GM23338 (cell line): ENCODE data around the gene ABHD17A. TPM values are rescaled to one million over a fixed set of nuclear protein-coding genes. Genes with fewer than 3 reads are reported as not detected.

Experiments
- ATAC-seq: fragments of 200-7000 bp; cut with Tn5 transposase; 3 replicates; pipeline ENCODE4 v1.9.1; 2020
- DNase-seq: peaks from one replicate; pipeline ENCODE4 v3.0.0-alpha.2; 2015; ENCODE audit warnings: low spot score
- H2AFZ ChIP-seq: fragments of 200-600 bp; sonication (generic); 2 replicates; pipeline ENCODE4 v1.8.0; 2016; ENCODE audit warnings: antibody characterized with exemption, mild to moderate bottlenecking, moderate library complexity
- H3F3A ChIP-seq: fragments of 200-600 bp; sonication (generic); replicated peaks from 2 replicates; pipeline ENCODE4 v1.8.0; 2017; ENCODE audit warnings: antibody characterized with exemption, mixed run types, low read depth
- H3K27ac ChIP-seq: fragments of 200-600 bp; sonication (generic); 2 replicates; pipeline ENCODE4 v1.6.1; 2016; ENCODE audit warnings: low read depth
- H3K27me3 ChIP-seq: fragments of 200-600 bp; sonication (generic); 2 replicates; pipeline ENCODE4 v1.8.0; 2016; ENCODE audit warnings: mild to moderate bottlenecking, mixed run types, moderate library complexity; ENCODE audit not compliant: insufficient read depth
- H3K36me3 ChIP-seq: fragments of 200-600 bp; sonication (generic); 2 replicates; pipeline ENCODE4 v1.8.0; 2016; ENCODE audit warnings: mild to moderate bottlenecking; ENCODE audit not compliant: insufficient read depth
- H3K4me1 ChIP-seq: fragments of 200-600 bp; sonication (generic); 2 replicates; pipeline ENCODE4 v1.8.0; 2016; ENCODE audit warnings: mild to moderate bottlenecking, moderate library complexity; ENCODE audit not compliant: insufficient read depth
- H3K4me2 ChIP-seq: fragments of 200-600 bp; sonication (generic); 2 replicates; pipeline ENCODE4 v1.7.1; 2017; ENCODE audit warnings: mixed run types
- H3K4me3 ChIP-seq: fragments of 200-600 bp; sonication (generic); 2 replicates; pipeline ENCODE4 v1.6.1; 2016; ENCODE audit warnings: mixed run types
- H3K79me2 ChIP-seq: fragments of 200-600 bp; sonication (generic); replicated peaks from 2 replicates; pipeline ENCODE4 v1.8.0; 2017; ENCODE audit warnings: mild to moderate bottlenecking; ENCODE audit not compliant: insufficient read depth
- H3K9me2 ChIP-seq: fragments of 200-600 bp; sonication (generic); 2 replicates; pipeline ENCODE4 v1.8.0; 2017; ENCODE audit not compliant: insufficient read depth
- H4K20me1 ChIP-seq: fragments of 200-600 bp; sonication (generic); replicated peaks from 2 replicates; pipeline ENCODE4 v1.8.0; 2017; ENCODE audit warnings: mild to moderate bottlenecking; ENCODE audit not compliant: insufficient read depth
- H3K27ac Mint-ChIP-seq: 2 replicates; pipeline ENCODE4 v1.8.0; 2020; ENCODE audit warnings: inconsistent platforms, mild to moderate bottlenecking, moderate library complexity, mixed read lengths
- H3K27me3 Mint-ChIP-seq: 3 replicates; pipeline ENCODE4 v1.8.0; 2022; ENCODE audit warnings: low read depth, mild to moderate bottlenecking, moderate library complexity, mixed read lengths, inconsistent platforms; ENCODE audit not compliant: insufficient read depth, poor library complexity
- H3K36me3 Mint-ChIP-seq: 3 replicates; pipeline ENCODE4 v1.8.0; 2021; ENCODE audit warnings: low read depth, mild to moderate bottlenecking, inconsistent platforms, moderate library complexity, mixed read lengths
- H3K4me1 Mint-ChIP-seq: 3 replicates; pipeline ENCODE4 v1.8.0; 2020; ENCODE audit warnings: mild to moderate bottlenecking, inconsistent platforms, mixed read lengths
- H3K4me3 Mint-ChIP-seq: 3 replicates; pipeline ENCODE4 v1.8.0; 2021; ENCODE audit warnings: moderate library complexity, mild to moderate bottlenecking, inconsistent platforms, mixed read lengths
- H3K9me3 Mint-ChIP-seq: 3 replicates; pipeline ENCODE4 v1.8.0; 2020; ENCODE audit warnings: moderate library complexity, mild to moderate bottlenecking, inconsistent platforms, mixed read lengths
- ZNF462 ChIP-seq: fragments of 250-450 bp; sonication (Bioruptor Pico); IDR thresholded peaks from 2 replicates; pipeline ENCODE4 v1.5.0; 2020; ENCODE audit warnings: mild to moderate bottlenecking, moderate library complexity
- polyA plus RNA-seq: library from polyadenylated mRNA; unstranded; fragments of >200 nt; fragmentation: Nextera tagmentation; extraction: Ambion mirVana; gene quantifications from 2 replicates; pipeline ENCODE4 v1.2.1, GENCODE V29; 2016
- total RNA-seq: library from RNA; depleted of rRNA; stranded (reverse); fragments of >200 nt; shearing (Covaris generic); gene quantifications from 2 replicates; pipeline ENCODE4 v1.2.3, GENCODE V29; 2014
- TF ChIP-seq, protein P1 (sequence below): IDR thresholded peaks from one replicate; pipeline ENCODE4 v1.6.1; 2018; ENCODE audit warnings: antibody characterized with exemption; ENCODE audit not compliant: unreplicated experiment
- TF ChIP-seq, protein P2 (sequence below), 2 experiments: fragments of 200-600 bp in 1 of 2; sonication (generic) in 1 of 2; conservative IDR thresholded peaks; 2 replicates each; pipeline versions ENCODE4 v1.5.1 to v1.6.1; 2016 to 2017; ENCODE audit warnings: antibody characterized with exemption in 2 of 2, low read depth in 2 of 2, mild to moderate bottlenecking in 2 of 2, moderate library complexity in 1 of 2

Gene ABHD17A
- total and polyA plus RNA-seq, 2 experiments from 2014 or later = 34.2 to 99.9 TPM

DNA sequence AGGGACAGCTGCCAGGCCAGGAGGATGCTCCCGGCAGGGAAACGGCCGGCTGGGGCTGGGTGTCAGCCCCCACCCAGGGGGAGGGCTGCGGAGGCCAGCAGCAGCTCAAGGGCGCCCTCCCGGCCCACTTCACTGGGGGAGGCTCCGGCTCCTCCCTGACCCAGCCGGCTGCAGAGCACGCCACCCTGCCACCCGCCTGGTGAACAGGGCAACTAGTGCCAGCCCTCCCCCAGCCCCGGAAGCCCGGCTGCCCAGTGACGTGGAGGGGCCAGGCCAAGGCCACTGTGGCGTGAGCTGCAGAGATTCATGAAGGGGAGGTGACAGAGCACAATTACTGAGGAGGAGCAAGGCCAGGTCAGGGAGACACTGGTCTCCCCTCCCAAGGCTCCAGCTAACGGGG, 51.8 kb downstream of the ABHD17A start:
- Histone ChIP-seq H3K4me3 (no peak overlapping the region), H3K79me2 (peaks cover 59% of the 10 kb centered on the region), H3K36me3 (no peaks in the 10 kb centered on the region), H3F3A (peaks cover 3% of the 10 kb centered on the region), H2AFZ (no peak overlapping the region), H3K27me3 (no peaks in the 10 kb centered on the region), H3K27ac (no peak overlapping the region), H3K4me2 (no peak overlapping the region), H4K20me1 (peaks cover 15% of the 10 kb centered on the region), H3K9me2 (no peaks in the 10 kb centered on the region), H3K4me1 (no peaks in the 10 kb centered on the region; the same call in 1 of the 2 replicates)
- Mint-ChIP-seq H3K4me1 (no peaks in the 10 kb centered on the region; the same call in 2 of the 3 replicates), H3K27ac (no peak overlapping the region), H3K36me3 (0 out of 3 replicates have a peak, but pooled peaks cover 3% of the 10 kb centered on the region), H3K4me3 (no peak overlapping the region), H3K9me3 (no peaks in the 10 kb centered on the region), H3K27me3 (peaks cover 10% of the 10 kb centered on the region)
- DNase-seq = no peak
- no peak for ATAC-seq
- no peak for TF ChIP-seq ZNF462 (CRISPR knock-in tag)

- Mint-ChIP-seq H3K27ac (no peak overlapping the region), H3K4me1 (no peaks in the 10 kb centered on the region), H3K4me3 (no peak overlapping the region), H3K9me3 (no peaks in the 10 kb centered on the region), H3K27me3 (peaks cover 10% of the 10 kb centered on the region), H3K36me3 (0 out of 3 replicates have a peak, but pooled peaks cover 3% of the 10 kb centered on the region)
- peaks cover 12% of the 10 kb centered on the region for H4K20me1 ChIP-seq
- H3K4me1 ChIP-seq = no peaks in the 10 kb centered on the region
- no peak overlapping the region for H3K27ac ChIP-seq
- no peaks in the 10 kb centered on the region for H3K36me3 ChIP-seq
- H2AFZ ChIP-seq = no peak overlapping the region
- 0 out of 2 replicates have a peak, but pooled peaks cover 3% of the 10 kb centered on the region for H3F3A ChIP-seq
- no peak overlapping the region for H3K4me3 ChIP-seq
- DNase-seq (no peak), ATAC-seq (no peak)
- H3K79me2 ChIP-seq = peaks cover 45% of the 10 kb centered on the region
- H3K9me2 ChIP-seq = no peaks in the 10 kb centered on the region
- H3K4me2 ChIP-seq = no peak overlapping the region
- no peaks in the 10 kb centered on the region for H3K27me3 ChIP-seq
- TF ChIP-seq, protein P1, sequence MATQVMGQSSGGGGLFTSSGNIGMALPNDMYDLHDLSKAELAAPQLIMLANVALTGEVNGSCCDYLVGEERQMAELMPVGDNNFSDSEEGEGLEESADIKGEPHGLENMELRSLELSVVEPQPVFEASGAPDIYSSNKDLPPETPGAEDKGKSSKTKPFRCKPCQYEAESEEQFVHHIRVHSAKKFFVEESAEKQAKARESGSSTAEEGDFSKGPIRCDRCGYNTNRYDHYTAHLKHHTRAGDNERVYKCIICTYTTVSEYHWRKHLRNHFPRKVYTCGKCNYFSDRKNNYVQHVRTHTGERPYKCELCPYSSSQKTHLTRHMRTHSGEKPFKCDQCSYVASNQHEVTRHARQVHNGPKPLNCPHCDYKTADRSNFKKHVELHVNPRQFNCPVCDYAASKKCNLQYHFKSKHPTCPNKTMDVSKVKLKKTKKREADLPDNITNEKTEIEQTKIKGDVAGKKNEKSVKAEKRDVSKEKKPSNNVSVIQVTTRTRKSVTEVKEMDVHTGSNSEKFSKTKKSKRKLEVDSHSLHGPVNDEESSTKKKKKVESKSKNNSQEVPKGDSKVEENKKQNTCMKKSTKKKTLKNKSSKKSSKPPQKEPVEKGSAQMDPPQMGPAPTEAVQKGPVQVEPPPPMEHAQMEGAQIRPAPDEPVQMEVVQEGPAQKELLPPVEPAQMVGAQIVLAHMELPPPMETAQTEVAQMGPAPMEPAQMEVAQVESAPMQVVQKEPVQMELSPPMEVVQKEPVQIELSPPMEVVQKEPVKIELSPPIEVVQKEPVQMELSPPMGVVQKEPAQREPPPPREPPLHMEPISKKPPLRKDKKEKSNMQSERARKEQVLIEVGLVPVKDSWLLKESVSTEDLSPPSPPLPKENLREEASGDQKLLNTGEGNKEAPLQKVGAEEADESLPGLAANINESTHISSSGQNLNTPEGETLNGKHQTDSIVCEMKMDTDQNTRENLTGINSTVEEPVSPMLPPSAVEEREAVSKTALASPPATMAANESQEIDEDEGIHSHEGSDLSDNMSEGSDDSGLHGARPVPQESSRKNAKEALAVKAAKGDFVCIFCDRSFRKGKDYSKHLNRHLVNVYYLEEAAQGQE = no peak
- TF ChIP-seq, protein P2, sequence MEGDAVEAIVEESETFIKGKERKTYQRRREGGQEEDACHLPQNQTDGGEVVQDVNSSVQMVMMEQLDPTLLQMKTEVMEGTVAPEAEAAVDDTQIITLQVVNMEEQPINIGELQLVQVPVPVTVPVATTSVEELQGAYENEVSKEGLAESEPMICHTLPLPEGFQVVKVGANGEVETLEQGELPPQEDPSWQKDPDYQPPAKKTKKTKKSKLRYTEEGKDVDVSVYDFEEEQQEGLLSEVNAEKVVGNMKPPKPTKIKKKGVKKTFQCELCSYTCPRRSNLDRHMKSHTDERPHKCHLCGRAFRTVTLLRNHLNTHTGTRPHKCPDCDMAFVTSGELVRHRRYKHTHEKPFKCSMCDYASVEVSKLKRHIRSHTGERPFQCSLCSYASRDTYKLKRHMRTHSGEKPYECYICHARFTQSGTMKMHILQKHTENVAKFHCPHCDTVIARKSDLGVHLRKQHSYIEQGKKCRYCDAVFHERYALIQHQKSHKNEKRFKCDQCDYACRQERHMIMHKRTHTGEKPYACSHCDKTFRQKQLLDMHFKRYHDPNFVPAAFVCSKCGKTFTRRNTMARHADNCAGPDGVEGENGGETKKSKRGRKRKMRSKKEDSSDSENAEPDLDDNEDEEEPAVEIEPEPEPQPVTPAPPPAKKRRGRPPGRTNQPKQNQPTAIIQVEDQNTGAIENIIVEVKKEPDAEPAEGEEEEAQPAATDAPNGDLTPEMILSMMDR (conservative IDR thresholded peaks at IDR 0.05; ENCODE audit: low read depth in 2 of 2) = no peak
Measured at GRCh38 chr19:1832046-1832663, 53.1 kb downstream of the ABHD17A start.
